MCF 10A (cell line): ENCODE measurements around the gene RBM38. TPM values are rescaled to one million over a fixed set of nuclear protein-coding genes. Genes with fewer than 3 reads are reported as not detected.

Source experiments
- BruUV-seq: library from RNA; stranded (reverse); fragments of 400-500 nt; replicated peaks from 2 replicates; lab custom pipeline; 2021; lab: Mats Ljungman, UMichigan
- CTCF ChIA-PET: fragments of 300-600 bp; sonication (Branson Sonifier 250); formaldehyde crosslinking; extraction: SDS; loops from one replicate; lab custom pipeline; 2021; ENCODE audit warnings: antibody characterized with exemption, inconsistent platforms; lab: Yijun Ruan, JAX
- POLR2A ChIA-PET: fragments of 300-600, 350-650 bp; sonication (Branson Sonifier 250); formaldehyde crosslinking; extraction: SDS; loops from one replicate; lab custom pipeline; 2020; ENCODE audit warnings: antibody characterized with exemption, inconsistent platforms; lab: Yijun Ruan, JAX
- DNase-seq: peaks from one replicate; pipeline ENCODE4 v3.0.0-alpha.2; 2018; ENCODE audit not compliant: unreplicated experiment
- H3K27ac Mint-ChIP-seq: one replicate; pipeline ENCODE4 v1.8.0; 2022; ENCODE audit warnings: mild to moderate bottlenecking, low read depth, mixed read lengths; ENCODE audit not compliant: unreplicated experiment
- H3K27me3 Mint-ChIP-seq: one replicate; pipeline ENCODE4 v1.8.0; 2022; ENCODE audit warnings: mixed read lengths; ENCODE audit not compliant: insufficient read depth, unreplicated experiment
- H3K36me3 Mint-ChIP-seq: one replicate; pipeline ENCODE4 v1.8.0; 2022; ENCODE audit warnings: mild to moderate bottlenecking, moderate library complexity, mixed read lengths; ENCODE audit not compliant: insufficient read depth, unreplicated experiment
- H3K4me1 Mint-ChIP-seq: one replicate; pipeline ENCODE4 v1.8.0; 2022; ENCODE audit warnings: mixed read lengths; ENCODE audit not compliant: insufficient read depth, unreplicated experiment
- H3K4me3 Mint-ChIP-seq: one replicate; pipeline ENCODE4 v1.8.0; 2022; ENCODE audit warnings: mild to moderate bottlenecking, moderate library complexity, mixed read lengths; ENCODE audit not compliant: unreplicated experiment
- H3K9me3 Mint-ChIP-seq: one replicate; pipeline ENCODE4 v1.8.0; 2022; ENCODE audit warnings: mixed read lengths; ENCODE audit not compliant: unreplicated experiment
- intact Hi-C: fragments of 100-400 bp; cut with micrococcal nuclease; formaldehyde crosslinking; loops from 2 replicates; pipeline ENCODE4 v1.14.1; 2022
- total RNA-seq: library from RNA; stranded (reverse); gene quantifications from 2 replicates; pipeline ENCODE4 v1.2.3, GENCODE V29; 2022
- TF ChIP-seq, protein P1 (sequence below): fragments of 200-600 bp; IDR thresholded peaks from one replicate; pipeline ENCODE4 v1.8.0; 2022; ENCODE audit warnings: antibody characterized with exemption, mild to moderate bottlenecking; ENCODE audit not compliant: unreplicated experiment

The RBM38 gene
- total RNA-seq, 1 experiment from 2014 or later = 5.1 TPM

DNA sequence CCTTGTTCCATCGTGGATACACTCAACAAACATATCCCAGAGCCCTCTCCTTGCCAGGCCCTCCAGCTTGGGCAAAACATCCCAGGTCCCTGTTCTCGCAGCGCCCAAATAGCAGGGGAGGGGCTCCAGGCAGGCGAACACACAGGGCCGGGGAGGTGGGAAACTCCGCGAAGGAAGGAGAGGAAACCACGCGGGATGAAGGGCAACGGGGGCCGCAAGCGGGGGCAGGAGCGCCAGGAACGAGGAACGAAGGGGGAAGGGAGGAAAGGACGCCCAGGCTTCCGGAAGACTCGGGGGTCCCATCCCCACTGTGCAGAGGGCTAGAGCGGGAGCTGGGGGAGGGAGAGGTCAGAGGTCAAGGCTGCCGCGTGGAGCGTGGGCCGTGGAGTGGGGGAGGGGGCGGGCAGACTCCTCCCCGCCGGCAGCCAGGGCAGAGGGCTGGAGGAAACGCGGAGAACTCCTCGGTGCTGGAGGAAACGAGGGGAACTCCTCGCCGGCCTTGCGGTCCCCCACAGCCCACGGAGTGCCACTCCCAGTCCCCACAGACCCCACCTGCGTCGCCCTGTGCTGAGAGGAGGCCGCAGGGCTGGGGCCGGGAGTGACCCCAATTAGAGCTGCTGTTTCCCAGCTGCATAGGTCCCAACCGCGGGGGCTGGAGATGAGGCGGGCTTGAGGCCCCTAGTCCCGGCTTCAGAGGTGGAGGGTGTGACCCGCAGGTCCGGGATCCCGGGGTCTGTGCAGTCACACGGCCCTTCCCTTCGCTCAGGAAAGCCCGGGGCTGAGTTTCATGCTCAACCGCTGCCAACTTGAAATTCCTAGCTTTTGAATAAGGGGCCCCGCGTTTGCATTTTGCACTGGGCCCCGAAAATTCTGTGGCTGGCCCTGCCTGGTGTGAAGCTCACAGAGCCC is 1.2 kb upstream of the RBM38 start:
- TF ChIP-seq, protein P1, sequence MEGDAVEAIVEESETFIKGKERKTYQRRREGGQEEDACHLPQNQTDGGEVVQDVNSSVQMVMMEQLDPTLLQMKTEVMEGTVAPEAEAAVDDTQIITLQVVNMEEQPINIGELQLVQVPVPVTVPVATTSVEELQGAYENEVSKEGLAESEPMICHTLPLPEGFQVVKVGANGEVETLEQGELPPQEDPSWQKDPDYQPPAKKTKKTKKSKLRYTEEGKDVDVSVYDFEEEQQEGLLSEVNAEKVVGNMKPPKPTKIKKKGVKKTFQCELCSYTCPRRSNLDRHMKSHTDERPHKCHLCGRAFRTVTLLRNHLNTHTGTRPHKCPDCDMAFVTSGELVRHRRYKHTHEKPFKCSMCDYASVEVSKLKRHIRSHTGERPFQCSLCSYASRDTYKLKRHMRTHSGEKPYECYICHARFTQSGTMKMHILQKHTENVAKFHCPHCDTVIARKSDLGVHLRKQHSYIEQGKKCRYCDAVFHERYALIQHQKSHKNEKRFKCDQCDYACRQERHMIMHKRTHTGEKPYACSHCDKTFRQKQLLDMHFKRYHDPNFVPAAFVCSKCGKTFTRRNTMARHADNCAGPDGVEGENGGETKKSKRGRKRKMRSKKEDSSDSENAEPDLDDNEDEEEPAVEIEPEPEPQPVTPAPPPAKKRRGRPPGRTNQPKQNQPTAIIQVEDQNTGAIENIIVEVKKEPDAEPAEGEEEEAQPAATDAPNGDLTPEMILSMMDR = no peak
- BruUV-seq = no TSS peak
- ChIA-PET CTCF (interaction anchor here (0.5 to 3.0 kb wide), 14 partner anchors 8 to 820 kb away, joined by 3 to 9 read pairs (median 4); no protein-coding TSS in a partner anchor), POLR2A (interaction anchor here (1.2 kb wide), 1 partner anchor 40 kb away, joined by 3 read pairs; no protein-coding TSS in a partner anchor)
- Mint-ChIP-seq H3K9me3 (no peaks in the 10 kb centered on the region), H3K36me3 (no peaks in the 10 kb centered on the region), H3K4me1 (no peaks in the 10 kb centered on the region), H3K27me3 (no peaks in the 10 kb centered on the region), H3K27ac (no peak overlapping the region), H3K4me3 (no peak overlapping the region)
- intact Hi-C loops = loop anchor here (10.0 kb wide), 1 partner anchor 825 kb away; no protein-coding TSS in a partner anchor
- no peak for DNase-seq

DNA sequence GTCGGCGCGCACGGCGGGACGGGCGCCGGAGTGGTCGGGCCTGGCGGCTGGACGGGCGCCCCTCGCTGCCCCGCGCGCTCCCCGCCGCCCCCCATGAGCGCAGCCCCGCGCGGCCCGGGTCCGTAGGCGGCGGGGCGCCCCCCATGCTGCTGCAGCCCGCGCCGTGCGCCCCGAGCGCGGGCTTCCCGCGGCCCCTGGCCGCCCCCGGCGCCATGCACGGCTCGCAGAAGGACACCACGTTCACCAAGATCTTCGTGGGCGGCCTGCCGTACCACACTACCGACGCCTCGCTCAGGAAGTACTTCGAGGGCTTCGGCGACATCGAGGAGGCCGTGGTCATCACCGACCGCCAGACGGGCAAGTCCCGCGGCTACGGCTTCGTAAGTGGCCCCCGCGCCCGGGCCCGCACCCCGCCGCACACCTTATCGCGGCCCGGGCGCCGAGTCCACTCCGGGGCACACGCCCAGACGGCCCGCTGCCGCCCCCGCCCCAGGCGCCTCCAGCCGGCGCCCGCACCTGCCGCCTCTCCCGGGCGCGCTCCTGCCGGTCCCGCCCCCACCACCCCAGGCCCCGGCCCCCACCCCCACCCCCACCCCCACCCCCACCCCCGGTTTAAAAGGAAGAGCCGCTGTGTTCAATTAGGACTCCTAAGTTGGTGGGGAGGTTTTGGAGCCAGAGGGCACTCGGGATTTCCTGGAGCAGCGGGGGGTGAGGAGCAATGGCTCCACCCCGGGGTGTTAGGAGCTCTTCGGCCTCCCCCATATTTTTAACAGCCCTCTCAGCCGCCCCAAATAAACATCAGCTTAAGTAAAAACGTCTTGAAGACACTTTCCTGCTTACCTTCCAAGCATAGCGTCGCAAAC is 474 bp downstream of the RBM38 start:
- Mint-ChIP-seq H3K27ac (no peak overlapping the region), H3K4me3 (peak overlapping the region; percentile 69), H3K27me3 (no peaks in the 10 kb centered on the region), H3K36me3 (no peaks in the 10 kb centered on the region), H3K9me3 (no peaks in the 10 kb centered on the region), H3K4me1 (no peaks in the 10 kb centered on the region)
- intact Hi-C loops = no loop called here
- TF ChIP-seq, protein P1 = no peak
- peak; percentile 4 for DNase-seq
- no TSS peak for BruUV-seq
- POLR2A ChIA-PET = interaction anchor here (0.6 to 1.2 kb wide), 7 partner anchors 8 to 730 kb away, joined by 3 to 4 read pairs (median 3); no protein-coding TSS in a partner anchor
- CTCF ChIA-PET = interaction anchor here (0.7 to 1.2 kb wide), 6 partner anchors 8 to 800 kb away, joined by 3 to 6 read pairs (median 3); no protein-coding TSS in a partner anchor

DNA sequence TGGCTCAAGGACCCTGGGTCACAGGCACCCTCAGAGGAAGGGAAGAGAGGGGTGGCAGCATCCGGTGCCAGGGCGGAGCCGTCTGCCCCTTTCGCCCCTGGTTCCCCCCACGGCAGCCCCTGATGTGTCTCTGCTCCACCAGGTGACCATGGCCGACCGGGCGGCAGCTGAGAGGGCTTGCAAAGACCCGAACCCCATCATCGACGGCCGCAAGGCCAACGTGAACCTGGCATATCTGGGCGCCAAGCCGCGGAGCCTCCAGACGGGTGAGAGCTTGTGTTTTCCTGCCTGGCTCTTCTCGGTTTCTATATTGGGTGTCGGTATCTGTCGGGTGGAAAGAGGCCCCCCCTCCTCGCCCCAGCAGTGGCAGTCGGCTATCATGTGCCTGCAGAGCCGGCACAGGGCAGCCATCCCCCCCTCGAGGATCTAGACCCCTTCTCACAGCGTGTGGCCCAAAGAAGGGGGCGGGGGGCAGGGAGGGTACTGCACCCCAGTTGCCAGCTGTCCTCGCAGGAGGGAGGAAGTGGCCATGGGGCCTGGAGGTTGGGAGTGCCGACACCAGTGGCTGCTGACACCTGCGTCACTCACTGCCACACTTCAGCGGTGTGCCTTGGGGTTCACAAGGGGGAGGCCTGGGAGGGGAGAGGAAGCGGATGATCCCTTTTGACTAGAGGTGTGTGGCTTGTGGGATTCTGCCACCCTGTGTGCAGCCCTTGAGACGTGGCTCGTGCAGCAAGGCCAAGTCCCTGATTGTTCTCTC is 1.5 kb downstream of the RBM38 start:
- Mint-ChIP-seq H3K27me3 (no peaks in the 10 kb centered on the region), H3K4me1 (no peaks in the 10 kb centered on the region), H3K9me3 (no peaks in the 10 kb centered on the region), H3K36me3 (no peaks in the 10 kb centered on the region), H3K4me3 (no peak overlapping the region), H3K27ac (no peak overlapping the region)
- no TSS peak for BruUV-seq
- TF ChIP-seq, protein P1 = no peak
- CTCF ChIA-PET = interaction anchor here (0.6 to 1.2 kb wide), 8 partner anchors 9 to 799 kb away, joined by 3 to 6 read pairs (median 3); no protein-coding TSS in a partner anchor
- no peak for DNase-seq
- POLR2A ChIA-PET = interaction anchor here (0.6 to 0.8 kb wide), 4 partner anchors 9 to 729 kb away, joined by 3 read pairs; no protein-coding TSS in a partner anchor
- intact Hi-C loops = no loop called here
